Measurements from ENCODE around the gene RNF40. TPM values are rescaled to one million over a fixed set of nuclear protein-coding genes. Genes with fewer than 3 reads are reported as not detected.

Gene RNF40
- total RNA-seq, 1 donor from 2014 or later, result 94.6 TPM

- no peak overlapping the region for H3K27ac ChIP-seq (ENCODE audit: low read depth, low read length)
- no peak for TF ChIP-seq EZH2 (IDR thresholded peaks at IDR 0.05; ENCODE audit: insufficient read depth, low read length)
- TF ChIP-seq CTCF (IDR thresholded peaks at IDR 0.05; ENCODE audit: insufficient read depth, low read depth, low read length), result no peak
- H3K9me3 Mint-ChIP-seq (ENCODE audit: unreplicated experiment), result no peaks in the 10 kb centered on the region
- H4K20me1 ChIP-seq (ENCODE audit: insufficient read depth, low read length), result peaks cover 64% of the 10 kb centered on the region
- H3K9ac ChIP-seq (ENCODE audit: low read length), result no peak overlapping the region
- peaks cover 52% of the 10 kb centered on the region for H3K36me3 ChIP-seq (ENCODE audit: insufficient read depth, low read length)
- H2AFZ ChIP-seq (ENCODE audit: low read depth, low read length), result no peak overlapping the region
- FAIRE-seq, result no peak
- no peak overlapping the region for H3K4me3 Mint-ChIP-seq (ENCODE audit: unreplicated experiment)
- H3K79me2 ChIP-seq (ENCODE audit: insufficient read depth, low read length), result peaks cover 43% of the 10 kb centered on the region
- H3K4me1 ChIP-seq (ENCODE audit: insufficient read depth, low read length), result peaks cover 12% of the 10 kb centered on the region
- H3K4me2 ChIP-seq (ENCODE audit: low read length), result no peak overlapping the region
- H3K27ac Mint-ChIP-seq (ENCODE audit: unreplicated experiment), result no peak overlapping the region
- no peaks in the 10 kb centered on the region for H3K9me3 ChIP-seq (ENCODE audit: insufficient read depth, low read depth, low read length)
- H3K27me3 Mint-ChIP-seq (ENCODE audit: low read depth, unreplicated experiment), result no peaks in the 10 kb centered on the region
- DNase-seq (ENCODE audit: low read depth), result no peak
- H3K4me1 Mint-ChIP-seq (ENCODE audit: low read depth, unreplicated experiment), result peaks cover 10% of the 10 kb centered on the region
- peaks cover 12% of the 10 kb centered on the region for H3K36me3 Mint-ChIP-seq (ENCODE audit: low read depth, unreplicated experiment)
- H3K27me3 ChIP-seq (ENCODE audit: insufficient read depth, low read length), result no peaks in the 10 kb centered on the region
- H3K4me3 ChIP-seq (ENCODE audit: insufficient read depth, low read depth, low read length), result no peak overlapping the region
Observed at GRCh38 chr16:30764816-30765465, 2.8 kb downstream of the RNF40 start.

DNA sequence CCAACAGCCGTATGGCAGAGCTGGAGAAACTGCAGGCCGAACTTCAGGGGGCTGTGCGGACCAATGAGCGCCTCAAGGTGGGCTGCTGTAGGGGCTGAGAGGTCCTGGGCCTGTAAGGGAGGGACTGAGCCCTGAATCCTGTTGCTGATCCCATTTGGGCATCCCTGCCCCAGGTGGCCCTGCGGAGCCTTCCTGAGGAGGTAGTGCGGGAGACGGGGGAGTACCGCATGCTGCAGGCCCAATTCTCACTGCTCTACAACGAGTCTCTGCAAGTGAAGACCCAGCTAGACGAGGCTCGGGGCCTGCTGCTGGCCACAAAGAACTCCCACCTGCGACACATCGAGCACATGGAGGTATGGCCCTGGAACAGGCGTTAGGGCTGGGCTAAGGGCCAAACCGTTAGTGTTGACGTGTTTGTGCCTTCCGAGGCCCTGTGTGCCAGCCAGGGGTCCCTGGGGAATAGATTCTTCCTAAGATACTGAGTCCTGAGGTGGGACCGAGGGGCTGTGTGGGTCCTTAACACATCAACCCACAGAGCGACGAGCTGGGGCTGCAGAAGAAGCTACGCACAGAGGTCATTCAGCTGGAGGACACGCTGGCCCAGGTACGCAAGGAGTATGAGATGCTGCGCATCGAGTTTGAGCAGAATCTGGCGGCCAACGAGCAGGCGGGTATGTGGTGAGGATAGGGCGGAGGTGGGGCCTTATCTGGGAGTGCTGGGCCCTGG, 4.2 kb downstream of the RNF40 start:
- H3K9ac ChIP-seq (ENCODE audit: low read length), result no peak overlapping the region
- H3K9me3 Mint-ChIP-seq (ENCODE audit: unreplicated experiment), result no peaks in the 10 kb centered on the region
- H3K4me3 Mint-ChIP-seq (ENCODE audit: unreplicated experiment), result no peak overlapping the region
- H3K36me3 ChIP-seq (ENCODE audit: insufficient read depth, low read length), result peaks cover 59% of the 10 kb centered on the region
- H3K4me2 ChIP-seq (ENCODE audit: low read length), result no peak overlapping the region
- DNase-seq (ENCODE audit: low read depth) (no peak), FAIRE-seq (no peak)
- no peak overlapping the region for H3K4me3 ChIP-seq (ENCODE audit: insufficient read depth, low read depth, low read length)
- H3K27ac ChIP-seq (ENCODE audit: low read depth, low read length), result no peak overlapping the region
- H3K36me3 Mint-ChIP-seq (ENCODE audit: low read depth, unreplicated experiment), result peaks cover 15% of the 10 kb centered on the region
- H3K27me3 ChIP-seq (ENCODE audit: insufficient read depth, low read length), result no peaks in the 10 kb centered on the region
- no peak overlapping the region for H3K27ac Mint-ChIP-seq (ENCODE audit: unreplicated experiment)
- H3K4me1 ChIP-seq (ENCODE audit: insufficient read depth, low read length), result peaks cover 6% of the 10 kb centered on the region
- peaks cover 68% of the 10 kb centered on the region for H4K20me1 ChIP-seq (ENCODE audit: insufficient read depth, low read length)
- peaks cover 13% of the 10 kb centered on the region for H3K4me1 Mint-ChIP-seq (ENCODE audit: low read depth, unreplicated experiment)
- H3K79me2 ChIP-seq (ENCODE audit: insufficient read depth, low read length), result peaks cover 43% of the 10 kb centered on the region
- no peaks in the 10 kb centered on the region for H3K27me3 Mint-ChIP-seq (ENCODE audit: low read depth, unreplicated experiment)
- TF ChIP-seq CTCF (IDR thresholded peaks at IDR 0.05; ENCODE audit: insufficient read depth, low read depth, low read length) (no peak), EZH2 (IDR thresholded peaks at IDR 0.05; ENCODE audit: insufficient read depth, low read length) (no peak)
- H2AFZ ChIP-seq (ENCODE audit: low read depth, low read length), result no peak overlapping the region
- H3K9me3 ChIP-seq (ENCODE audit: insufficient read depth, low read depth, low read length), result no peaks in the 10 kb centered on the region

GRCh38 chr16:30766933-30767284, 4.8 kb downstream of the RNF40 start:
- Histone ChIP-seq H3K4me2 (ENCODE audit: low read length) (no peak overlapping the region), H3K4me1 (ENCODE audit: insufficient read depth, low read length) (peaks cover 6% of the 10 kb centered on the region), H3K36me3 (ENCODE audit: insufficient read depth, low read length) (peaks cover 61% of the 10 kb centered on the region), H3K79me2 (ENCODE audit: insufficient read depth, low read length) (peaks cover 43% of the 10 kb centered on the region), H3K9me3 (ENCODE audit: insufficient read depth, low read depth, low read length) (no peaks in the 10 kb centered on the region), H2AFZ (ENCODE audit: low read depth, low read length) (no peak overlapping the region), H4K20me1 (ENCODE audit: insufficient read depth, low read length) (peaks cover 68% of the 10 kb centered on the region), H3K4me3 (ENCODE audit: insufficient read depth, low read depth, low read length) (no peak overlapping the region), H3K27me3 (ENCODE audit: insufficient read depth, low read length) (no peaks in the 10 kb centered on the region), H3K9ac (ENCODE audit: low read length) (no peak overlapping the region), H3K27ac (ENCODE audit: low read depth, low read length) (no peak overlapping the region)
- DNase-seq (ENCODE audit: low read depth) (no peak), FAIRE-seq (no peak)
- Mint-ChIP-seq H3K4me3 (ENCODE audit: unreplicated experiment) (no peak overlapping the region), H3K27me3 (ENCODE audit: low read depth, unreplicated experiment) (no peaks in the 10 kb centered on the region), H3K4me1 (ENCODE audit: low read depth, unreplicated experiment) (peaks cover 13% of the 10 kb centered on the region), H3K9me3 (ENCODE audit: unreplicated experiment) (no peaks in the 10 kb centered on the region), H3K36me3 (ENCODE audit: low read depth, unreplicated experiment) (peaks cover 17% of the 10 kb centered on the region), H3K27ac (ENCODE audit: unreplicated experiment) (no peak overlapping the region)
- TF ChIP-seq CTCF (IDR thresholded peaks at IDR 0.05; ENCODE audit: insufficient read depth, low read depth, low read length) (no peak), EZH2 (IDR thresholded peaks at IDR 0.05; ENCODE audit: insufficient read depth, low read length) (no peak)
